GM10266 (cell line): ENCODE measurements around the gene CTBP2.

Experiments
- DNase-seq: peaks from one replicate; pipeline ENCODE4 v3.0.0; 2012; ENCODE audit errors: extremely low spot score
- TF ChIP-seq, protein P1 (sequence below): IDR thresholded peaks from 2 replicates; pipeline ENCODE4 v1.5.1; 2012; ENCODE audit warnings: mild to moderate bottlenecking, low read depth; ENCODE audit not compliant: control insufficient read depth, insufficient read depth; ENCODE audit errors: missing control alignments

Gene CTBP2

GRCh38 chr10:125134483-125134848, 25.9 kb downstream of the CTBP2 start:
- DNase-seq, result no peak
- TF ChIP-seq, protein P1, sequence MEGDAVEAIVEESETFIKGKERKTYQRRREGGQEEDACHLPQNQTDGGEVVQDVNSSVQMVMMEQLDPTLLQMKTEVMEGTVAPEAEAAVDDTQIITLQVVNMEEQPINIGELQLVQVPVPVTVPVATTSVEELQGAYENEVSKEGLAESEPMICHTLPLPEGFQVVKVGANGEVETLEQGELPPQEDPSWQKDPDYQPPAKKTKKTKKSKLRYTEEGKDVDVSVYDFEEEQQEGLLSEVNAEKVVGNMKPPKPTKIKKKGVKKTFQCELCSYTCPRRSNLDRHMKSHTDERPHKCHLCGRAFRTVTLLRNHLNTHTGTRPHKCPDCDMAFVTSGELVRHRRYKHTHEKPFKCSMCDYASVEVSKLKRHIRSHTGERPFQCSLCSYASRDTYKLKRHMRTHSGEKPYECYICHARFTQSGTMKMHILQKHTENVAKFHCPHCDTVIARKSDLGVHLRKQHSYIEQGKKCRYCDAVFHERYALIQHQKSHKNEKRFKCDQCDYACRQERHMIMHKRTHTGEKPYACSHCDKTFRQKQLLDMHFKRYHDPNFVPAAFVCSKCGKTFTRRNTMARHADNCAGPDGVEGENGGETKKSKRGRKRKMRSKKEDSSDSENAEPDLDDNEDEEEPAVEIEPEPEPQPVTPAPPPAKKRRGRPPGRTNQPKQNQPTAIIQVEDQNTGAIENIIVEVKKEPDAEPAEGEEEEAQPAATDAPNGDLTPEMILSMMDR, result no peak

- DNase-seq, result no peak
- TF ChIP-seq, protein P1, result no peak
These were observed 26.5 kb downstream of the CTBP2 start for GRCh38 chr10:125133696-125134482.

- TF ChIP-seq, protein P1, result no peak
- no peak for DNase-seq
These were observed 28.0 kb downstream of the CTBP2 start for GRCh38 chr10:125132344-125132743.

DNA sequence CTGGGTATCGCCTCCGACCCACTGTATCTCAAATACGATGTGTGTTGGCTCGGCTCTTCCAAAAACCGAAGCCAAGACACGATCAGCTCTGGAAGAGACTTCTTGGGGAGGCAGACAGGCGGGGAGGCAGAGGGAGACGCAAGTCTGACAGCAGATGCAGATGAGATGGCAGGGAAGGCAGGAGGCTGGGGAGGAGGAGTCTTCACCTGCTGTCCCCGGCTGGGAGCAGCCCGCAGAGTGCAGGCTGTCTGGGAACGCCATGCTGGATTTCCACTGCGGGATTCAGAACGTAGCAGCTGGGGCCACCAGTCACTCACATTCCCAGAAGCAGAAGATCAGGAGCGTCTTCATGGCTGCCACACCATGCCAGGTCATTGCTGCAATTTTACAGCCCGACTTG, 29.4 kb downstream of the CTBP2 start:
- TF ChIP-seq, protein P1, result no peak
- no peak for DNase-seq

GRCh38 chr10:125130260-125130659, 30.1 kb downstream of the CTBP2 start:
- TF ChIP-seq, protein P1, result no peak
- no peak for DNase-seq

DNA sequence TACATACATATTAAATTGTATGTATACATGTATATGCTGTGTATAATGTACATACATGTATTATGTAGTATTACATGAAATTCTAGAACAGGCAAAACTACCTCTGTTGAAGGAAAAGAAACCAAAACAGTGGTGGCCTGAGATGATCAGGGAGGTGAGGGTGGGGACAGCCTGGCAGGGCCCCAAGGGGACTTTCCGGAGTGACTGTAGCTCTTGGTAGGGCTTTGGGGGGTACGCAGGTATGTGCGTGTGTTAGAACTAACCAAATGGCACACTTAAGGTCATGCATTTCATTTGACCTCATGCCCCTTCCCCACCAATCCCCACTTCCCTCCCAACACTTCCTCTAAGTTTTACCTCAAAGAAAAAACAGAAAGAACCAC, 31.3 kb downstream of the CTBP2 start:
- no peak for DNase-seq
- TF ChIP-seq, protein P1, result no peak

DNA sequence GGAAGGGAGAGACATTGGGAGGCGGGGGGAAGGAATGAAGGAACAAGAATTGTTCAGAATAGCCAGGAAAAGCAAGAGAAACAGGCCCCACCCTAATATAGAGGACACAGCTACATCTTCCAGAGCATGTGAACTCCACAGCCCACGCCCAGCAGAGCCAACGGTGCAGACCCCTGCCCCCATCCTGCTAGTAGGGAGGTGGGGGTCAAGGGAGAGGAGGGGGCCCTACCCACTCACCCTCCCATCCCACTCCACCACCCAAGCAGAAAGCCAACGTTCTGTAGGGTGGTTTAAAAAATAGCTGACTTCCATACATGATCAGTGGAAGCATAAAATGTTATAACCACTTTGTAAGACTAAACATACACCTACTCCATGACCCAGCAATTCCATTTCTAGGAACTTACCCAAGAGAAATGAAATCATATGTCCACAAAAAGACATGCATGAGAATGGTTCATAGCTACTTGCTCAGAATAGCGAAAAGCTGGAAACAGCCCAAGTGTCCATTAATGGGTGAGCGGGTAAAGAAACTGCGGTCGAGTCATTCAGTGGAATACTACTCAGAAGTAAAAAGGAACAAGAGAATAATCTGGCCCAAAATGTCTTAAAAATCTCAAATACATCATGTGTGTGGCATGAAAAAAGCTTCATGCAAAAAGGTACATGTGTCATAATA, 31.8 kb downstream of the CTBP2 start:
- TF ChIP-seq, protein P1, result no peak
- no peak for DNase-seq
